Left lung (tissue), 10 donors: Measurements from ENCODE around the gene CSTB. TPM values are rescaled to one million over a fixed set of nuclear protein-coding genes. Genes with fewer than 3 reads are reported as not detected.
A peak's percentile ranks its signal among the peaks of the same experiment; 100 is the strongest.

Source experiments
- ATAC-seq: fragments of 200-7000 bp; cut with Tn5 transposase; one replicate; pipeline ENCODE4 v1.9.1; 2020; ENCODE audit warnings: moderate library complexity
- DNase-seq, 4 donors: peaks; one replicate each; pipeline ENCODE4 v3.0.0-alpha.2; 2013 to 2020
- H3K27ac ChIP-seq, 2 donors: fragments of 200-600 bp; sonication (generic) in 1 of 2; one replicate each; pipeline versions ENCODE4 v1.5.0 to v1.8.0; 2020 to 2021
- H3K27me3 ChIP-seq, 2 donors: fragments of 200-600 bp; sonication (generic) in 1 of 2; one replicate each; pipeline versions ENCODE4 v1.5.0 to v1.8.0; 2020 to 2021
- H3K36me3 ChIP-seq, 2 donors: fragments of 200-600 bp; sonication (generic) in 1 of 2; one replicate each; pipeline versions ENCODE4 v1.5.0 to v1.8.0; 2020 to 2021
- H3K4me1 ChIP-seq, 2 donors: fragments of 200-600 bp; one replicate each; pipeline ENCODE4 v1.8.0; 2021
- H3K4me3 ChIP-seq, 2 donors: fragments of 200-600 bp; sonication (generic) in 1 of 2; one replicate each; pipeline versions ENCODE4 v1.5.0 to v1.8.0; 2020 to 2021; ENCODE audit warnings: mild to moderate bottlenecking in 1 of 2
- H3K9me3 ChIP-seq, 2 donors: fragments of 200-600 bp; sonication (generic) in 1 of 2; one replicate each; pipeline versions ENCODE4 v1.5.0 to v1.8.0; 2020 to 2021
- CTCF ChIP-seq, 2 donors: fragments of 200-600 bp; sonication (generic) in 1 of 2; IDR thresholded peaks; one replicate each; pipeline versions ENCODE4 v1.5.0 to v1.8.0; 2021; ENCODE audit warnings: antibody characterized with exemption in 2 of 2
- intact Hi-C, 2 donors: fragments of 100-400 bp; cut with DNase I; formaldehyde crosslinking; loops; one replicate each; pipeline versions ENCODE4 v1.11.2 to v1.14.2; 2022
- polyA plus RNA-seq, 6 donors: library from polyadenylated mRNA; unstranded; fragments of 120-200 nt; gene quantifications; one replicate each; pipeline ENCODE4 v1.2.1, GENCODE V29; 2013; ENCODE audit not compliant: insufficient read length in 6 of 6
- total RNA-seq, 2 donors: library from RNA; stranded (reverse); fragmentation: NEBNext Ultra II Directional; extraction: Animal tissue kit (Norgen Biotek cat#: 25700); gene quantifications; one replicate each; pipeline ENCODE4 v1.2.1, GENCODE V29; 2021
- donor health status: DM: no; HTN: yes; CAD: no.
- donor health status: DM: no; HTN: no; CAD: no.

CSTB gene
- total and polyA plus RNA-seq, 8 donors, result 36.5 to 133 (median 37.8) TPM

GRCh38 chr21:43790010-43790524 is 14.0 kb upstream of the CSTB start:
- Histone ChIP-seq H3K9me3 (no peaks in the 10 kb centered on the region), H3K36me3 (peaks cover 0 to 36% of the 10 kb centered on the region in 2 donors), H3K4me3 (peak overlapping the region; percentile 85 to 97), H3K27ac (peak overlapping the region in 1 of 2 donors; percentile 86), H3K27me3 (no peaks in the 10 kb centered on the region), H3K4me1 (peaks cover 6 to 29% of the 10 kb centered on the region in 2 donors)
- DNase-seq, result no peak
- ATAC-seq, result no peak
- intact Hi-C loops, result no loop called here
- TF ChIP-seq CTCF (IDR thresholded peaks at IDR 0.05), result no peak

GRCh38 chr21:43789276-43790009 is 13.3 kb upstream of the CSTB start, which contains the start of gene RRP1:
Gene RRP1, plus strand, starts transcription at chr21:43789577. Its CDS starts 53 bp downstream, at chr21:43789630.
- Histone ChIP-seq H3K4me1 (peaks cover 6 to 29% of the 10 kb centered on the region in 2 donors), H3K27ac (peak within 1 kb of the TSS; percentile 86 to 89), H3K27me3 (no peaks in the 10 kb centered on the region), H3K4me3 (peak within 1 kb of the TSS; percentile 85 to 97), H3K36me3 (peaks cover 0 to 30% of the 10 kb centered on the region in 2 donors), H3K9me3 (no peaks in the 10 kb centered on the region)
- TF ChIP-seq CTCF (IDR thresholded peaks at IDR 0.05), result peak; percentile 100
- DNase-seq, result peak; percentile 91 to 98 (median 96)
- ATAC-seq, result peak; percentile 98
- intact Hi-C loops, result no loop called here

- ATAC-seq (no peak), DNase-seq (no peak)
- no peak for TF ChIP-seq CTCF (IDR thresholded peaks at IDR 0.05)
- no peaks in the 10 kb centered on the region for H3K9me3 ChIP-seq
- intact Hi-C loops, result no loop called here
- H3K4me3 ChIP-seq, result no peak overlapping the region
- H3K27ac ChIP-seq, result no peak overlapping the region
- H3K36me3 ChIP-seq, result peaks cover 0 to 5% of the 10 kb centered on the region in 2 donors
- H3K4me1 ChIP-seq, result peaks cover 6 to 41% of the 10 kb centered on the region in 2 donors
- H3K27me3 ChIP-seq, result no peaks in the 10 kb centered on the region
Measured at GRCh38 chr21:43786807-43787440, 10.8 kb upstream of the CSTB start.

- intact Hi-C loops, result no loop called here
- Histone ChIP-seq H3K27me3 (no peaks in the 10 kb centered on the region), H3K9me3 (no peaks in the 10 kb centered on the region), H3K36me3 (no peaks in the 10 kb centered on the region), H3K27ac (no peak overlapping the region), H3K4me1 (peaks cover 6 to 36% of the 10 kb centered on the region in 2 donors), H3K4me3 (no peak overlapping the region)
- DNase-seq (no peak), ATAC-seq (no peak)
- TF ChIP-seq CTCF (IDR thresholded peaks at IDR 0.05), result no peak
Measured at GRCh38 chr21:43786300-43786806, 10.2 kb upstream of the CSTB start.

- DNase-seq, result no peak
- Histone ChIP-seq H3K27ac (no peak overlapping the region), H3K9me3 (no peaks in the 10 kb centered on the region), H3K27me3 (no peaks in the 10 kb centered on the region), H3K4me1 (peaks cover under 1 to 24% of the 10 kb centered on the region in 2 donors), H3K36me3 (no peaks in the 10 kb centered on the region), H3K4me3 (no peak overlapping the region)
- intact Hi-C loops, result no loop called here
- no peak for ATAC-seq
- TF ChIP-seq CTCF (IDR thresholded peaks at IDR 0.05), result no peak
Measured at GRCh38 chr21:43785134-43785533, 9.0 kb upstream of the CSTB start.
